Stimulated activated naive CD8-positive, alpha-beta T cell treated with anti-CD3 and anti-CD28 coated beads, Interleukin-15, amount 100 ng/mL, for 72 hours (primary cell): ENCODE measurements around the gene ASPRV1.

Experiments used
- ATAC-seq: fragments of 150-1000 bp; cut with Tn5 transposase; 2 replicates; pipeline ENCODE4 v1.10.0; 2021; ENCODE audit warnings: mild to moderate bottlenecking, moderate library complexity
- DNase-seq, 2 donors: peaks; one replicate each; pipeline ENCODE4 v3.0.0; 2021 to 2022
- H3K27ac Mint-ChIP-seq, 2 donors: one replicate each; pipeline ENCODE4 v1.8.0; 2022; ENCODE audit warnings: mild to moderate bottlenecking in 2 of 2, mixed read lengths in 2 of 2, moderate library complexity in 2 of 2
- H3K27me3 Mint-ChIP-seq: one replicate; pipeline ENCODE4 v1.8.0; 2022; ENCODE audit warnings: mixed read lengths
- H3K4me1 Mint-ChIP-seq: one replicate; pipeline ENCODE4 v1.8.0; 2022; ENCODE audit warnings: mild to moderate bottlenecking, mixed read lengths
- H3K4me3 Mint-ChIP-seq, 2 donors: one replicate each; pipeline ENCODE4 v1.8.0; 2022; ENCODE audit warnings: mild to moderate bottlenecking in 2 of 2, mixed read lengths in 2 of 2, moderate library complexity in 1 of 2
- H3K9me3 Mint-ChIP-seq, 2 donors: one replicate each; pipeline ENCODE4 v1.8.0; 2022; ENCODE audit warnings: mixed read lengths in 2 of 2

ASPRV1 gene

GRCh38 chr2:69943000-69943842, 18.2 kb downstream of the ASPRV1 start:
- DNase-seq (no peak), ATAC-seq (no peak)
- Mint-ChIP-seq H3K9me3 (no peaks in the 10 kb centered on the region), H3K27ac (no peak overlapping the region), H3K27me3 (peaks cover 6% of the 10 kb centered on the region), H3K4me1 (peaks cover 49% of the 10 kb centered on the region), H3K4me3 (no peak overlapping the region)

GRCh38 chr2:69940691-69941090, 20.7 kb downstream of the ASPRV1 start:
- DNase-seq (no peak), ATAC-seq (no peak)
- Mint-ChIP-seq H3K27me3 (no peaks in the 10 kb centered on the region), H3K9me3 (no peaks in the 10 kb centered on the region), H3K4me3 (no peak overlapping the region), H3K4me1 (peaks cover 28% of the 10 kb centered on the region), H3K27ac (no peak overlapping the region)

GRCh38 chr2:69939722-69940121, 21.7 kb downstream of the ASPRV1 start:
- Mint-ChIP-seq H3K27me3 (no peaks in the 10 kb centered on the region), H3K9me3 (no peaks in the 10 kb centered on the region), H3K27ac (no peak overlapping the region), H3K4me1 (peaks cover 18% of the 10 kb centered on the region), H3K4me3 (no peak overlapping the region)
- DNase-seq: no peak
- no peak for ATAC-seq

- H3K4me1 Mint-ChIP-seq: peaks cover 17% of the 10 kb centered on the region
These were observed 23.5 kb downstream of the ASPRV1 start for GRCh38 chr2:69937968-69938367.

GRCh38 chr2:69936906-69937305, 24.5 kb downstream of the ASPRV1 start:
- DNase-seq: no peak
- no peak for ATAC-seq

More at GRCh38 chr2:69937968-69938367, 23.5 kb downstream of the ASPRV1 start:
- ATAC-seq (no peak), DNase-seq (no peak)
- peak overlapping the region in 1 of 2 donors; percentile 72 for H3K27ac Mint-ChIP-seq
- H3K27me3 Mint-ChIP-seq: no peaks in the 10 kb centered on the region
- H3K9me3 Mint-ChIP-seq: no peaks in the 10 kb centered on the region
- H3K4me3 Mint-ChIP-seq: no peak overlapping the region

GRCh38 chr2:69935011-69935410, 26.4 kb downstream of the ASPRV1 start:
- Mint-ChIP-seq H3K9me3 (no peaks in the 10 kb centered on the region), H3K27ac (no peak overlapping the region), H3K27me3 (no peaks in the 10 kb centered on the region), H3K4me1 (peaks cover 27% of the 10 kb centered on the region), H3K4me3 (no peak overlapping the region)
- no peak for DNase-seq
- ATAC-seq: no peak

More at GRCh38 chr2:69936906-69937305, 24.5 kb downstream of the ASPRV1 start:
- Mint-ChIP-seq H3K4me1 (peaks cover 21% of the 10 kb centered on the region), H3K9me3 (no peaks in the 10 kb centered on the region), H3K27me3 (no peaks in the 10 kb centered on the region), H3K4me3 (no peak overlapping the region), H3K27ac (peak overlapping the region in 1 of 2 donors; percentile 44)

- H3K4me3 Mint-ChIP-seq: peak overlapping the region in 1 of 2 donors; percentile 49
- H3K27ac Mint-ChIP-seq: peak overlapping the region in 1 of 2 donors; percentile 75
- no peaks in the 10 kb centered on the region for H3K27me3 Mint-ChIP-seq
- peaks cover 27% of the 10 kb centered on the region for H3K4me1 Mint-ChIP-seq
- DNase-seq: no peak
- no peak for ATAC-seq
- H3K9me3 Mint-ChIP-seq: no peaks in the 10 kb centered on the region
These were observed 26.9 kb downstream of the ASPRV1 start for GRCh38 chr2:69934614-69934908.

GRCh38 chr2:69933839-69934613, 27.4 kb downstream of the ASPRV1 start:
- DNase-seq (no peak), ATAC-seq (peak; percentile 66)

GRCh38 chr2:69933254-69933828, 28.1 kb downstream of the ASPRV1 start:
- Mint-ChIP-seq H3K4me1 (peaks cover 27% of the 10 kb centered on the region), H3K27ac (no peak overlapping the region), H3K4me3 (no peak overlapping the region), H3K27me3 (no peaks in the 10 kb centered on the region), H3K9me3 (no peaks in the 10 kb centered on the region)
- ATAC-seq: no peak
- no peak for DNase-seq

More at GRCh38 chr2:69933839-69934613, 27.4 kb downstream of the ASPRV1 start:
- H3K9me3 Mint-ChIP-seq: no peaks in the 10 kb centered on the region
- no peaks in the 10 kb centered on the region for H3K27me3 Mint-ChIP-seq
- H3K4me3 Mint-ChIP-seq: peak overlapping the region in 1 of 2 donors; percentile 49
- peaks cover 27% of the 10 kb centered on the region for H3K4me1 Mint-ChIP-seq
- H3K27ac Mint-ChIP-seq: peak overlapping the region in 1 of 2 donors; percentile 75

- ATAC-seq (peak; percentile 18), DNase-seq (no peak)
- no peaks in the 10 kb centered on the region for H3K27me3 Mint-ChIP-seq
- no peak overlapping the region for H3K4me3 Mint-ChIP-seq
- H3K4me1 Mint-ChIP-seq: peaks cover 27% of the 10 kb centered on the region
- H3K9me3 Mint-ChIP-seq: no peaks in the 10 kb centered on the region
- peak overlapping the region in 1 of 2 donors; percentile 17 for H3K27ac Mint-ChIP-seq
These were observed 28.9 kb downstream of the ASPRV1 start for GRCh38 chr2:69932596-69932922.

- no peaks in the 10 kb centered on the region for H3K27me3 Mint-ChIP-seq
- H3K4me3 Mint-ChIP-seq: peak overlapping the region; percentile 0 to 8
- H3K27ac Mint-ChIP-seq: peak overlapping the region in 1 of 2 donors; percentile 17
- peaks cover 30% of the 10 kb centered on the region for H3K4me1 Mint-ChIP-seq
- H3K9me3 Mint-ChIP-seq: no peaks in the 10 kb centered on the region
- ATAC-seq (peak; percentile 18), DNase-seq (no peak)
These were observed 29.4 kb downstream of the ASPRV1 start for GRCh38 chr2:69931832-69932595.

GRCh38 chr2:69926849-69927515, 34.4 kb downstream of the ASPRV1 start:
- Mint-ChIP-seq H3K27ac (peak overlapping the region in 1 of 2 donors; percentile 63), H3K27me3 (no peaks in the 10 kb centered on the region), H3K4me1 (peaks cover 32% of the 10 kb centered on the region), H3K4me3 (no peak overlapping the region), H3K9me3 (no peaks in the 10 kb centered on the region)
- ATAC-seq (peak; percentile 81), DNase-seq (no peak)

- peaks cover 27% of the 10 kb centered on the region for H3K4me1 Mint-ChIP-seq
These were observed 38.3 kb downstream of the ASPRV1 start for GRCh38 chr2:69923116-69923515.

GRCh38 chr2:69918401-69918800, 43.0 kb downstream of the ASPRV1 start:
- H3K9me3 Mint-ChIP-seq: no peaks in the 10 kb centered on the region

More at GRCh38 chr2:69923116-69923515, 38.3 kb downstream of the ASPRV1 start:
- DNase-seq: no peak
- Mint-ChIP-seq H3K9me3 (no peaks in the 10 kb centered on the region), H3K27me3 (no peaks in the 10 kb centered on the region), H3K4me3 (no peak overlapping the region), H3K27ac (peak overlapping the region in 1 of 2 donors; percentile 20)
- ATAC-seq: no peak

GRCh38 chr2:69917852-69918251, 43.6 kb downstream of the ASPRV1 start:
- Mint-ChIP-seq H3K9me3 (no peaks in the 10 kb centered on the region), H3K27ac (no peak overlapping the region), H3K4me3 (no peak overlapping the region), H3K27me3 (no peaks in the 10 kb centered on the region), H3K4me1 (peaks cover 25% of the 10 kb centered on the region)
- DNase-seq (no peak), ATAC-seq (no peak)

More at GRCh38 chr2:69918401-69918800, 43.0 kb downstream of the ASPRV1 start:
- DNase-seq (no peak), ATAC-seq (no peak)
- Mint-ChIP-seq H3K27me3 (no peaks in the 10 kb centered on the region), H3K27ac (no peak overlapping the region), H3K4me1 (peaks cover 25% of the 10 kb centered on the region), H3K4me3 (no peak overlapping the region)
